ENCODE data around the gene IRF1. TPM values are rescaled to one million over a fixed set of nuclear protein-coding genes. Genes with fewer than 3 reads are reported as not detected.

IRF1 gene
- total and polyA plus RNA-seq, 2 of the 4 experiments (the other 2 are of a cell fraction) = 11.1 to 18.9 TPM

DNA sequence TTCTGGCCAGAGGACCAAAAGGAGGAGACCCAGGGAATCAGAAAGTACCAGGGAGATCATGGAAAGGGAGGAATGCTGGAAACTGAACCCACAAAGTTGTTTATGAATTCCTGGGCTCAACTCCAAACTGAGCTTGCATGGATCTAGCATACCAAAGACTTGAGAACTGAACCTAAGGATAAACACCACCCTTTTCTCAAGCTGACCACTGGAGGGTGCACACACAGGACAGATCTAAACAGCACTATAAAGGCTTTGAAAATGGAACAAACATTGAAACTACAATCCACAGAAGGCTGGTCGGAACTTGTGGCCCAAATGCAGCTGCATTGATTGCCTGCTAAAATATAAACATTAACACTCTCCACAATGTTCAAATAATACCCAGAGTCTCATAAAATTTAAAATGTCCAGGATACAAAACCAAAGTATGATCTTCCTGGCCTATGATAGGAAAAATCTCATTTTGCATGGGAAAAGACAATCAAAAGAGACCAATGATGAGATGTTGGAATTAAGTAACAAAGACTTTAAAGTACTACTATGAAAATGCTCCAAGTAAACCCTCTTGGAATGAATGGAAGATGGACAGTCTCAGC lies 15.6 kb upstream of the IRF1 start:
- Histone ChIP-seq H3K9ac (ENCODE audit: low read depth, low read length) (peak overlapping the region; percentile 75), H3K9me3 (ENCODE audit: control insufficient read depth, insufficient read depth, low read length) (peaks cover 2% of the 10 kb centered on the region; the same call in 1 of the 2 replicates), H3K9me1 (ENCODE audit: insufficient read depth, low read length) (peaks cover 21% of the 10 kb centered on the region), H3K18ac (ENCODE audit: low read depth, low read length) (peak overlapping the region; percentile 94), H2BK120ac (ENCODE audit: low read depth, low read length) (peak overlapping the region; percentile 96), H3K4me2 (ENCODE audit: low read depth, low read length) (peak overlapping the region; percentile 63), H3K56ac (ENCODE audit: extremely low read depth, insufficient read depth, low read length) (peak overlapping the region; percentile 86), H3K4me1 (ENCODE audit: control insufficient read depth, insufficient read depth, low read length) (peaks cover 26% of the 10 kb centered on the region), H2BK5ac (ENCODE audit: low read depth, low read length, poor library complexity, severe bottlenecking) (peak overlapping the region; percentile 95), H3K36me3 (ENCODE audit: control insufficient read depth, insufficient read depth, low read length) (no peaks in the 10 kb centered on the region), H4K91ac (ENCODE audit: insufficient read depth, low read depth, low read length) (peak overlapping the region; percentile 90), H3K14ac (replicated peaks; ENCODE audit: low read depth, low read length) (peak overlapping the region; percentile 70), H4K20me1 (ENCODE audit: insufficient read depth, low read length) (peaks cover 5% of the 10 kb centered on the region; the same call in 1 of the 2 replicates), H2AK5ac (ENCODE audit: low read depth, low read length) (peak overlapping the region; percentile 48; the same call in 1 of the 2 replicates), H2AFZ (replicated peaks; ENCODE audit: low read length, poor library complexity) (peak overlapping the region; percentile 63), H2AK9ac (replicated peaks; ENCODE audit: low read depth, low read length, poor library complexity) (peak overlapping the region; percentile 65), H3K27me3 (ENCODE audit: control insufficient read depth, insufficient read depth, low read length) (no peaks in the 10 kb centered on the region), H3K79me1 (ENCODE audit: low read depth in 1 of 2, low read length in 2 of 2) (peaks cover 0 to 3% of the 10 kb centered on the region in 2 experiments; a peak in 1 of 4 replicates), H3K4me3 (ENCODE audit: insufficient read depth, low read depth, low read length) (no peak overlapping the region), H3K27ac (ENCODE audit: insufficient read depth, low read length) (peak overlapping the region; percentile 99), H3K23ac (ENCODE audit: low read depth, low read length) (peak overlapping the region; percentile 51; the same call in 1 of the 2 replicates), H4K5ac (ENCODE audit: low read depth, low read length) (peak overlapping the region; percentile 89), H4K8ac (ENCODE audit: low read depth in 2 of 2, low read length in 2 of 2) (peak overlapping the region; percentile 53 to 88), H2BK15ac (ENCODE audit: low read depth, low read length) (peak overlapping the region; percentile 71; the same call in 2 of the 3 replicates), H3K4ac (ENCODE audit: low read depth, low read length) (peak overlapping the region; percentile 96), H2BK20ac (ENCODE audit: low read depth, low read length) (peak overlapping the region; percentile 83)
- no TSS peak for BruUV-seq (replicated peaks)
- POLR2A ChIA-PET (ENCODE audit: unreplicated experiment) = interaction anchor here (0.6 to 1.0 kb wide), 5 partner anchors 9 to 51 kb away, joined by 3 to 10 read pairs (median 3); partner anchors contain the start of genes IRF1 and RAD50
- in situ Hi-C loops (cut with MboI; ENCODE audit: low sequenced_read_pairs) (no loop called here), dilution Hi-C loops (cut with HindIII; ENCODE audit: low sequenced_read_pairs, unreplicated experiment) (no loop called here), intact Hi-C loops (cut with micrococcal nuclease) (loop anchor here (1.0 to 5.0 kb wide), 5 partner anchors 51 to 361 kb away; partner anchors contain the start of genes GDF9, RAD50, SLC22A4 and UQCRQ)
- peak; percentile 91 for ATAC-seq (ENCODE audit: low read depth)
- no CpG with 5 or more reads among the region's 1 CpG for WGBS, 2 experiments (ENCODE audit: extremely low coverage in 2 of 2, insufficient read length in 1 of 2)
- DNase-seq = peak; percentile 98
- CTCF ChIA-PET = interaction anchor here (0.6 to 2.0 kb wide), 12 partner anchors 13 to 313 kb away, joined by 3 to 11 read pairs (median 3); partner anchors contain the start of gene RAD50
- TF ChIP-seq POLR2A (IDR thresholded peaks at IDR 0.05; ENCODE audit: low read depth, low read length) = no peak
- TF ChIP-seq, protein P1, sequence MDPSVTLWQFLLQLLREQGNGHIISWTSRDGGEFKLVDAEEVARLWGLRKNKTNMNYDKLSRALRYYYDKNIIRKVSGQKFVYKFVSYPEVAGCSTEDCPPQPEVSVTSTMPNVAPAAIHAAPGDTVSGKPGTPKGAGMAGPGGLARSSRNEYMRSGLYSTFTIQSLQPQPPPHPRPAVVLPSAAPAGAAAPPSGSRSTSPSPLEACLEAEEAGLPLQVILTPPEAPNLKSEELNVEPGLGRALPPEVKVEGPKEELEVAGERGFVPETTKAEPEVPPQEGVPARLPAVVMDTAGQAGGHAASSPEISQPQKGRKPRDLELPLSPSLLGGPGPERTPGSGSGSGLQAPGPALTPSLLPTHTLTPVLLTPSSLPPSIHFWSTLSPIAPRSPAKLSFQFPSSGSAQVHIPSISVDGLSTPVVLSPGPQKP (IDR thresholded peaks at IDR 0.05; ENCODE audit: borderline replicate concordance, low read depth, low read length) = no peak
- TF ChIP-seq MAFK (IDR thresholded peaks at IDR 0.05; ENCODE audit: low read depth, low read length) = no peak
- 0 out of 2 replicates have a peak, but pooled peaks have one; percentile 34 for TF ChIP-seq CEBPB (IDR thresholded peaks at IDR 0.05; ENCODE audit: low read depth, low read length)
- TF ChIP-seq, protein P2, sequence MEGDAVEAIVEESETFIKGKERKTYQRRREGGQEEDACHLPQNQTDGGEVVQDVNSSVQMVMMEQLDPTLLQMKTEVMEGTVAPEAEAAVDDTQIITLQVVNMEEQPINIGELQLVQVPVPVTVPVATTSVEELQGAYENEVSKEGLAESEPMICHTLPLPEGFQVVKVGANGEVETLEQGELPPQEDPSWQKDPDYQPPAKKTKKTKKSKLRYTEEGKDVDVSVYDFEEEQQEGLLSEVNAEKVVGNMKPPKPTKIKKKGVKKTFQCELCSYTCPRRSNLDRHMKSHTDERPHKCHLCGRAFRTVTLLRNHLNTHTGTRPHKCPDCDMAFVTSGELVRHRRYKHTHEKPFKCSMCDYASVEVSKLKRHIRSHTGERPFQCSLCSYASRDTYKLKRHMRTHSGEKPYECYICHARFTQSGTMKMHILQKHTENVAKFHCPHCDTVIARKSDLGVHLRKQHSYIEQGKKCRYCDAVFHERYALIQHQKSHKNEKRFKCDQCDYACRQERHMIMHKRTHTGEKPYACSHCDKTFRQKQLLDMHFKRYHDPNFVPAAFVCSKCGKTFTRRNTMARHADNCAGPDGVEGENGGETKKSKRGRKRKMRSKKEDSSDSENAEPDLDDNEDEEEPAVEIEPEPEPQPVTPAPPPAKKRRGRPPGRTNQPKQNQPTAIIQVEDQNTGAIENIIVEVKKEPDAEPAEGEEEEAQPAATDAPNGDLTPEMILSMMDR (conservative IDR thresholded peaks at IDR 0.05; ENCODE audit: low read depth, low read length) = peak; percentile 85
- TF ChIP-seq RFX5 (IDR thresholded peaks at IDR 0.05; ENCODE audit: low read depth, low read length) = no peak
- TF ChIP-seq SMC3 (IDR thresholded peaks at IDR 0.05; ENCODE audit: low read depth, low read length) = peak; percentile 71
- TF ChIP-seq RCOR1 (IDR thresholded peaks at IDR 0.05; ENCODE audit: insufficient replicate concordance, low read length) = no peak
- TF ChIP-seq FOS (IDR thresholded peaks at IDR 0.05; ENCODE audit: low read depth, low read length) = no peak
- TF ChIP-seq RAD21 (IDR thresholded peaks at IDR 0.05; ENCODE audit: low read length) = peak; percentile 65
- 0 out of 2 replicates have a peak, but pooled peaks have one; percentile 63 for TF ChIP-seq CHD1 (IDR thresholded peaks at IDR 0.05; ENCODE audit: low read depth, low read length)
- 0 out of 2 replicates have a peak, but pooled peaks have one; percentile 5 for TF ChIP-seq BHLHE40 (IDR thresholded peaks at IDR 0.05; ENCODE audit: low read depth, low read length)
- TF ChIP-seq MXI1 (IDR thresholded peaks at IDR 0.05; ENCODE audit: borderline replicate concordance, low read depth, low read length) = no peak
- TF ChIP-seq, protein P3, sequence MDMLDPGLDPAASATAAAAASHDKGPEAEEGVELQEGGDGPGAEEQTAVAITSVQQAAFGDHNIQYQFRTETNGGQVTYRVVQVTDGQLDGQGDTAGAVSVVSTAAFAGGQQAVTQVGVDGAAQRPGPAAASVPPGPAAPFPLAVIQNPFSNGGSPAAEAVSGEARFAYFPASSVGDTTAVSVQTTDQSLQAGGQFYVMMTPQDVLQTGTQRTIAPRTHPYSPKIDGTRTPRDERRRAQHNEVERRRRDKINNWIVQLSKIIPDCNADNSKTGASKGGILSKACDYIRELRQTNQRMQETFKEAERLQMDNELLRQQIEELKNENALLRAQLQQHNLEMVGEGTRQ (IDR thresholded peaks at IDR 0.05; ENCODE audit: low read depth, low read length) = no peak
